ENCODE data around the gene PAM. TPM values are rescaled to one million over a fixed set of nuclear protein-coding genes. Genes with fewer than 3 reads are reported as not detected.
"Not testable (repeated sequence)": the region's sequence is repeated elsewhere in the genome, so short reads cannot be mapped to it uniquely, and the experiment has no call there.

Gene PAM
- total RNA-seq, 1 experiment from 2014 or later = 110 TPM

DNA sequence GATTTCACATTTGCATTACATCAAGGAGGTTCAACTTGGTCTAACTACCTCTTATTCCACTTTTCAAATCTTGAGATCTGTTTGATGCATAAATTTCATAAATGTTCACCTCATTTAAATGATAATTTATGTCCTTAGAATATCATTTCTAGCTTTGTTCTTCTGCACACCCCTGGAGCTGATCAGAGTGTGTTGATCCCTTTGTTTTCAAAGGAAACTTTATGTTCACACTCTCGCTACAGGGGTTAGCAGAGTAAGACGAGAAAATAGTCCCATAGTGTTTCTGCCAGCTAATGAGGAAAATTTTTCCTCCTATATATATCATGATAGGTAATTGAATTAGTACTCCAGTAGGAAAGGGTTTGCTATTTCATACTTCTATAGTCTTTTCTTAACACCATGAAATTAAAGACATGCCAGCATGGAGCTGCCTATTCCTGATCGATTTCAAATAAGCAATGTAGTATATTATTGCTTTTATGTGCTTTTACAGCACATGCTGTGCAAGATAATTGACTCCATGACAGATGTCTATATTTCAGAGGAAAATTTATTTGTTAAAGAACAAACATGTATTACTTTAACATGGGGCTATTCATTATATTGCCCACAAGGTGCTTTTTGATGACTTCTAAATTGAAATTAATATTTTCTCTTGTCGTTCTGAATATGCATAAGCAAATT, 4.8 kb upstream of the PAM start:
- DNase-seq (ENCODE audit: low read depth) = no peak

DNA sequence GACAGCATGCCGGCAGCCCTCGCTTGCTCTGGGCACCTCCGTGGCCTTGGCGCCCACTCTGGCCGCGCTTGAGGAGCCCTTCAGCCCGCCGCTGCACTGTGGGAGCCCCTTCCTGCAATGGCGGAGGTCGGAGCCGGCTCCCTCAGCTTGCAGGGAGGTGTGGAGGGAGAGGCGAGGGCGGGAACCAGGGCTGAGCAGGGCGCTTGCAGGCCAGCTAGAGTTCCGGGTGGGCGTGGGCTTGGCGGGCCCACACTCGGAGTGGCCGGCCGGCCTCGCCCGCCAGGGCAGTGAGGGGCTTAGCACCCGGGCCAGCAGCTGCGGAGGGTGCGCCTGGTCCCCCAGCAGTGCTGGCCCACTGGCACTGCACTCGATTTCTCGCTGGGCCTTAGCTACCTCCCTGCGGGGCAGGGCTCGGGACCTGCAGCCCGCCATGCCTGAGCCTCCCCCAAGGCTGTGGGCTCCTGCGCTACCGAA, 3.2 kb upstream of the PAM start:
- DNase-seq (ENCODE audit: low read depth) = not testable (repeated sequence)

DNA sequence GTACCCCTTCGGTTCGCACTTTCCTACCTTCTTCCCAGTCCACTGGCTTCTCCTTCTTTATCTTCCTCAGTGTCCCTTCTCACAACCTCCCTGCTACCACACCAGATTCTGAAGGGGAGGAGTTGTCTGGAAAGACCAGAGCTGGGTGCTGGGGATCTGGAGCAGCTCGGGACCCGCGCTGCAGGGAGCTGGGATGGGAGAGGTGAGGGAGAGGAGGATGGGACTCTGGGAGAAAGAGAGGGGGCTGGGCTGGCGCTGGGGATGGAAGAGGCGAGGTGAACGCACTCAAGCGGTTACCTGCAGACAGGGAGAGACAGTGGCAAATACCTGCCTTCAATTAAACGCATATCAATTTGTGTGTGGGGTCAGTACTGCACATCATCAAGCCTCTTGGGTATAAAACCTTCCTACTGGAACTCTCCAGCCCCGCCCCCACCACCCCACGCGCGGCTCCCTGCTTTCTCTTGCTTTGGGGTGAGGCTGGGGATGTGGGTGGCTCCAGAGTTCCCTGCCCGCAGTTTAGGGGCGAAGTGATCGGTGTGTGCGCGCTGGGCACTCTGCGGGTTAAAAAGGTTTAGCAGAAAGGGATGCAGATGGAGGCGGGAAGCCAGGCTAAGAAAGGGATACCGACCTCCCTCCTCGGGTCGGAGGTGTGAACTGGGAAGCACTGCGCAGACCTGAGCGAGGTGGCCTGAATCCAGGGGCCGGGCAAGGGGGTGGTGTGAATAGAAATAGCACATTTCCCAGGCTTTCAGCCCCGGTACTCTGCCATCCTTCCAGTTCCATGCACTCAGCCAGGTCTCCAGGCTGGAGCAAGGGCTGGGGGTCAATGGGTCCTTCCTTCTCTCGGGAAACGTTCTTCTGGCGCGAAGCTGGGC, 977 bp upstream of the PAM start:
- no peak for DNase-seq (ENCODE audit: low read depth)

DNA sequence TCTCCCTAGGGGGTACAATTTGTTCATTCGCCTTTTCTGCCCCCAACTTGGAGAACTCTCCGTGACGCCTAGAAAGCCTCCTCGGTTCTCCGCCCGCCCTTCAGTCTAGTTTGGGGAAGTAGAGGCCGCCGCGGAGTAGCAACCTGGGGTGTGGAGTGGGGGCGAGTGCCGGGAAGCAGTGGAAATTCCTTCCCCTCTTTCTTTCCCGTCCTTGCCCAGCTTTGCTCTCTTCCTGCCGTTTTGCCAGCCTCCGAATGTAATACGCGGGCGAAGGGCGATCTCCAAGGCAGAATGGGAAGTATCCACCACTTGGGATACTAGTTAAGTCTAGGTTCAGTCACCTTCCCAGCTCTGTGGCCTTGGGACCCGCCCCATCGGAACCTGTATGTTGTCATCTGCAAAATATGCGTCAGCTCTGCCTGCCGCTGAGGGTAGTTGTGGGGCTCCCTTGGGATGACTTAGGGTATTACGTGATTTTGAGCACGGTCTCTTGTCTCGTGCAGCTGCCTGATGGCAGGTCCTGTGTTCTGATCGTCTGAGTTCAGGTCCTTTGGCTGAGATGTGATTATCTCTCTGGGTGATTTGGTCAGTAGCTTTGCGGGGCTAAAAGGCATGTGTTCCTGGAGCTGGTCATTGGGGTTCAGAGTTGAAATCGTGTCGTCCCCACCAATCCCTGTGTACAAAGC, 724 bp downstream of the PAM start:
- peak; percentile 81 for DNase-seq (ENCODE audit: low read depth)

DNA sequence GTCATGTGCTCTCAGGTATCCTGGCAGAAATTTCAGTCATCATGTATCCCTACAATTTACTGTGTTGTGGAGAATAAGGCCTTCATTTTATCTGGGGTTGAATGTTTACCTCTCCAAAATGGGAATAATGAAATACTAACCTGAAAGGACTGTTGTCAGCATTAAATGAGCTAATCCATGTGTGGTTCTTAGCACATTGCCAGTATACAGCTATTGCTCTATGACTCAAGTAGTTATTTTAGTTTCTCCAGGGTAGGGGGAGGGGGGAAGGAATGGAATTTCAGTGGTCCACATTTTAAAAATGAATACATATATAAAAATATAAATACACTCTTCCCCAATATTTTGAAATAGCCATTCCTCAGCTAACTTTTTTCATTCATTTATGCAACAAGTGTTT, 3.5 kb downstream of the PAM start:
- no peak for DNase-seq (ENCODE audit: low read depth)

DNA sequence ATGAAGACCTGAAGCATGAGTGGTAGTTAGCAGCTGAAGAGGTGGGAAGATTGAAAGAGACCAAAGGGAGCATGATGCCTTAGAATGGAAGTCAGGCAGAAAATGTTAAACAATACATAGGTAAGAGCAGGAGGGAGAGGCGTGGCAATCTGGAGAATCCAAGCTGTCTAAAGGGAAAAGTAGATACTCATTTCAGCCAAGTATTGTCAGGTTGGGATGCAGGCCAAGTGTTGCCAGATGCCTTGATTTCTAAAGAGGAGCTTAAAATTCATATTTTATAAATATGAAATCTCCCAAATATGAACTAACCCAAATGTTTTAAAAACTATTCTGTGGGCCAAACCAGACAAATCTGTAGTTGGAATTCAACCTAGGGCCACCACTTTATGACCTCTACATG, 4.2 kb downstream of the PAM start:
- DNase-seq (ENCODE audit: low read depth) = no peak

DNA sequence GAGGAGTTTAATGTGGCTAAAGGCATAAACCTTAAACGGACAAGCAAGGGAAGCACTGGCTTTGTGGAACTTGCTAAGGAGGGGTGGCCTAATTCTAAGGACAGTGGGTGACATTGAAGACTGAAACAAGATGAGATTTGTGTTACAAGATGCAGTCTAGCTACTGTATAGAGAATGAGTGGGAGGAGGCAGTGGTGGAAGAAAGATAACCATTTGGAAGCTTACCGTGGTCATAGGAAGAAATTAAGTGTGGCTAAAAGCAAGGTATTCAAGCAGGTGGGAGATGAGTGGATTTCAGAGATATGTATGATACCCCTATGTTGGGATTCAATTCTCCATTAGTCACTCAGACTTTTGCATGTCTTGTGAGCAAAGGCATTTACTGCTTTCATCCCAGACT, 4.6 kb downstream of the PAM start:
- DNase-seq (ENCODE audit: low read depth) = no peak

DNA sequence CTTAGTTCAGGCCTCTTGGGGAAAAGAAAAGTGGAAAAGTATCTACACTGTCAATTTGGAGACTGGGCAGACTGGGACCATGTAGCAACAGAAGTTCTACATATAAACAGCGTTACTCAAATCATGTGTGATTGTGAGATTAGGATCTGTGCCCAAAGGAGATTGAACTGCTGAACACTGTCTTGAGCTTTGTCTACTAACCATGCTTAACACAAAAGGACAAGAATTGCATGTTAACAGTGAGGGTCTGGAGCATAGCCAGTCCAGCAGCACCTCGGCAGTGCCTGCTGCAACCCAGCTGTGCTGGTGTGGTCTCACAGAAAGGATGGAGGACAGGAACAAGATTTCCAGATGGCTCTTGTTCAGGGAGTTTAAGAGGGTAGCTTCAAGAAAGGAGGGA, 5.7 kb downstream of the PAM start:
- no peak for DNase-seq (ENCODE audit: low read depth)

DNA sequence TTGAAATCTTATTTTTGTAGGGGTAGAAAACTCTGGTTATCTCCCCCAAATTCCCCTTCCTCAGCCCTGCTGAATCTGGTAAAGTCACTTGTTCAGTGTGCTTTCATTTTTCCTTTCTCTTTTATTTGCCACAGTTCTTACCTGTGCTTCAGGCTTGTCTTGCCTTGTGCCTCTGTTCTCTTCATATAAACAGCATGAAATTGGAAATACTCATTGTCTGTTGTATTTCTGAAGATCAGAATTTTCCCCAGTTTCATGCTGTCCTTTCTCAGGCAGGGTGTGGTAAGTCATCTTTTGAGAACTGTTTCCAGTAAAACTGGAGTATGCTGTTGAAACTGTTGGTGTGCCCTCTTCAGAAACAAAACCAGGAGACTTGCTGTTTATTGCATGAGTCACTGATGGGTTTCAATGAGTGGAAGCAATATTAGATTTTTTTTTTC, 7.0 kb downstream of the PAM start:
- peak; percentile 59 for DNase-seq (ENCODE audit: low read depth)

DNA sequence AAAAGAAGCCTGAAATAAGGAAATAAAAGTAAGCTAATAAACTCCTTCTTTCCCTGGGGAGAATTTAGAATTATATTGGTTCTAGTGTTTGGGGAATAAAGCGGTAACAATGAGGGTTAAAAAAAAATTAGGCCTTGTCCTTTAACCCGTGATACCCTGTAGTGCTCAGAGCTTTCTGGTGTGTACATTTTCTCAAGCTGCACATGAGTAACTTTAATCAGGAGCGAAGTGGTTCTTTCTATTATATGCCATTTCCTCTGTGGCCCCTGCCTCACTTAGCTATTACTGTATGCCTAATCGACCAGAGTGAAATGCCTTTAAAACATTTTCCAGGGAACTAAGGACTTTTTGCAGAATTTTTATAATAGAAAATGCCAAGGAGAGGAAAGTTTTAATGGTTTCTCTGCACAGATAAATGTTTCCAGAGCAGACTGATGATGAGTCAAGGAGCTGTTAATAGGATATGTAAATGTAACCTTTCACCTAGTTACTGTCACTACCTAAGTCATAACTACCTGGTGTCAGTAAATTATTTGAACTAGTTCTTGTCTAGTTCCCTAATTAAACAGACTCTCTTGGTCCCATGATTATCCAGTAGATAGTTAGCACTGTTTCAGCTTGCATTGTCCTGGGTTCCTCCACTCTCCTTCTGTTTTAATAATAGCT, 7.6 kb downstream of the PAM start:
- DNase-seq (ENCODE audit: low read depth) = no peak

DNA sequence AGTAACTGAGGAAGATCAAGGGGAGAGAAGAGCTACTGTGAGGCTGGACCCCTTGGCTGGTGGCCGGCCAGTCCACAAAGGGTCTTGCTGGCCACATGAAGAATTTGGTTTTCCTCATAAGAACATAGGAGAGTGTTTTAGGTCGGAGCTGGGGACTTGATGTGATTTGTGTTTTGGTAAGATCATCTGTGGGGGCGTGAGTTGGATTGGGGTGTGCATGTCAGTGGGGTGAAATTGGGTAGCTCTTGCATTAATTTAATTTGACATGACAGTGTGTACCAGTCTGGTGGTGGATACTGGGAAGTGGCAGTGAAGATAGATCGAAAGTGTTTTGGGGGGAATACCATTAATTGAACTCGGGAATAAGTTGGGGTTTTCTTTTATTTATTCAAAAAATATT, 8.6 kb downstream of the PAM start:
- no peak for DNase-seq (ENCODE audit: low read depth)

DNA sequence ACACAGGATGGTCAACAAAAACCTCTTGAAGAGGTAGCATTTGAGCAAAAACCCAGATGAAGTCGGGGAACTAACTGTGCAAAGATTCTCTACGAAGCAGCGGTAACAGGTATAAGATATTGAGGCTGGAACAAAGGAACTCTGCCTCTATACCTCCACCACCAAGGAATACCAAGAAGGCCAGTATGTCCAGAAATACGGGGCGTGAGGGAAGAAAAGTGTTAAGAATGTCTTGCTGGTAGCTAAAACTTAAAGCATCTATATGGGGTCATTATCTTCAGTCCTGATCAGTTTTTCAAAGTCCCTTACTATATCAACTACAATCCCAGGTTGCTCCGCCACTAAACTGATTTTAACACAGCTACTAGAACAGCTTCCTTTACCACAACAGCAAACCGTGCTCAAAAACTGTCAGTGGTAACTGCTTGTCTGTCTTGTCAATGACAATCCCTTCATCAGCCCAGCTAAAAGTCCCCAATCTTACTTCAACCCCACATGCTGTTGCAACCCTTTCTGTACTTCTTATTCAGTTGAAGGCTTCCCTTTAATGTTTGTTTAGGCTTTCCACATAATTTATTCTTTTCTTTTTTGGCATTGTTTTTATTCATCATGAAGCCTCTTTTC, 9.4 kb downstream of the PAM start:
- DNase-seq (ENCODE audit: low read depth) = no peak

DNA sequence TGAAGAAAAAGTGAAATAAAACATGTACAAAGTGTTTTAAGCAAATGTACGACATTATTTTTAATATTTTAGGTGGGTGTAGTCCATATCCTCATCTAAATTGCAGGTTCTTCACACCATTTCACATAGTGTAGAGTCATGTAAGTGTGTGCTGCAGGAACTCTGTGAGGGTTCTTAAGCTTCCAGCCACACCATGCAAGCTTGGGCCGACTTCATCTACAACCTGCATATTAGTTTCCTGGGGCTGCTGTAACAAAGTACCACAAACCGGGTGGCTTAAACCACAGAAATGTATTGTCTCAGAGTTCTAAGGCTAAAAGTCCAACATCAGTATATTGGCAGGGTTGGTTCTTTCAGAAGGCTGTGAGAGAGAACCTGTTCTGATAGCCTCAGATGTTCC, 10.2 kb downstream of the PAM start:
- no peak for DNase-seq (ENCODE audit: low read depth)

DNA sequence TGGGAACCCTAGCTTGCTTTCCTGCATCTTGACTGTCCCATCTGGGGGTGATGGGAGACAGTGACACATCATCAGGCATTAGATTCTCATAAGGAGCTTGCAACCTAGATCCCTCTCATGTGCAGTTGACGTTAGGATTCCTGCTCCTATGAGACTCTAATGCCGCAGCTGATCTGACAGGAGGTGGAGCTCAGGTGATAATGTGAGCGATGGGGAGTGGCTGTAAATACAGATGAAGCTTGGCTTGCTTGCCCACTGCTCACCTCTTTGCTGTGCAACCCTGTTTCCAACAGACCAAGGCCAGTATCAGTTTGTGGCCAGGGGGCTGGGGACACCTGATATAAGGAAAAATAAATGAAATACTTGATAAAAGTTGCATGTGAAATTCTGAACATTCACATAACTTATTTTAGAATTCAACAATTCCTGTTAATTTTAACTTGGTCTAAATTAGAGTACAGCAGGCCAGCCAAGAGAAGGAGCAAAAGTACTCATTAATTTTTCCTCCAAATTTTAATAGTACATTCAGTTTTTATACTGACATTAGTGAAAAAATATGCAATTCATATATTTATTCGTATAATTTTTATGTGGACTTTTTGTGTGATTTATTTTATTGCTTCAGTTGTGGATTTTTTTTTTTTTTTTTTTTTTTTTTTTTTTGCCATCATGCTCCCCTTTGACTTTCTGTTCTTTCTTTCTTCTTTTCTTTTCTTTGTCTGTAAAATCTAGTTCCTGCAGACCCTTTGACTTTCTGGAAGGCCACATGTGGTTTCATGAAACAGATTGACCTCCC, 11.4 kb downstream of the PAM start:
- DNase-seq (ENCODE audit: low read depth) = no peak

DNA sequence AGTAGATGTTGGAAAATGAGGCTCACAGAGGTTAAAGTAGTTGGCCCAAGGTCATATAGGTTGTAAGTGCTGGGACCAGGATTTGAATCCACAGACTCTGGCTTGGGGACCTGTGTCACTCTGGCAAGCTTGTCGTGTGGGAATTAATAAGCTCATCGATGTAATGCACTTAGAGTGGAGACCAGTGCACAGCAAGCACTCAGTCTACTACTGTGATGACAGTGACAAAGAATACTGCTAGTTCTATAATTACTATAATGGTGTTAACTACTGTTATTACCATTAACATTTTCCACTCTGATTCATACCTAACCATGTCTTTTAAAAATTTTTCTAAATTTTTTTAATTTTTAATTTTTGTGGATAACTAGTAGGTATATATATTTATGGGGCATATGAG, 12.8 kb downstream of the PAM start:
- no peak for DNase-seq (ENCODE audit: low read depth)

DNA sequence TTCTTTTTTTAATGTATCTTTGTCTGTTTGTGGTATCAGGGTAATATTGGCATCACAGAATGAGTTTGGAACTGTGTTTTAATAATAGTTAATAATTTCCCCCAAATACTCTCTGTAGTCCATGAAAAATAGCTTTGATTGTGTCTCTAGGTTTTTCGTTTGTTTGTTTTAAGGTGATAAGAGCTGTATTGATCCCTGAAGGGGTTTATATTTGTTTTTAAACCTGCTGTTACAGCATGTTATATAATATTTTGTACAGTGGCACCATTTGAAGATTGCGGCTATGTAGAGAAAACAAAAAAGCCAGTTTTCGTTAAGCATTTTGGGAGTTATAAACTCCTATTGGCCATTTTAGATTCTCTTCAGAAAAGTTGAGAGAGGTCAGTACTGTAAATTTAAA, 15.7 kb downstream of the PAM start:
- DNase-seq (ENCODE audit: low read depth) = no peak

DNA sequence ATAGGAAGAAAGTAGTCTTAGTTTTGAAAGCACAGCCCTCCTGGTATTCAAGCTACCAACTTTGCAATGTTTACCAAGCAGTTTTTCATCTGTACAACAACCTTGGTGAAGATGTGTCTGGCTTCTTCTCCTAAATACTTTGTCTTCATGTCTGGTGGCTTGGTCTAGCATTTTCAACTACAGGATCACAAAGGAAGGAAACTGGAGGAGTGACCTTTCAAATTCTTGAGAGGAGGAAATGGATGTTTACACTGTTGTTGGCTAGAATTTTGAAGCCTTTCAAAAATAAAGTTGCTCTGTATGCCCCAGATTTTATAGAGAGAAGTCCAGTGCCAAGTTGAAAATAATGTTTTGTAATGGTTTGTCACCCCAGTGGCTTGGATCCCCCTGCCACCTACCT, 16.3 kb downstream of the PAM start:
- no peak for DNase-seq (ENCODE audit: low read depth)

DNA sequence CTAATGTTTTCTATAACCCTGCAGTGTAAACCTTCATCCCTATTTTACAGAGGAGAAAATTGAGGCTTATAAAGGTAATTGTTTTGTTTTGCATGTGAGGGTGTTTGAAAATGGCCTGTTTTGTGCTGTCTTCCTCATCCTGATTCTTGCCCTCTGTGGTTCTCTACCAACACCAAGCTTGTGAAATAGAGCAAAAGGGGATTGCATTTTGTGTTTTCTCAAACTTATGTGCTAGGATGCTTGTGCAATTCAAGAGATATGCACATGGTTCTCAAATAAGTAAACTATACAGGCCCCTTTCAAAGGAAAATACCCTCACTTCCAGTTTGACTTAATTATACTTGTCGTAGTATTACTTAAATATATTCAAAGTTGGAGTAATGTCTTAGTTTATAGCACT, 17.2 kb downstream of the PAM start:
- DNase-seq (ENCODE audit: low read depth) = no peak

DNA sequence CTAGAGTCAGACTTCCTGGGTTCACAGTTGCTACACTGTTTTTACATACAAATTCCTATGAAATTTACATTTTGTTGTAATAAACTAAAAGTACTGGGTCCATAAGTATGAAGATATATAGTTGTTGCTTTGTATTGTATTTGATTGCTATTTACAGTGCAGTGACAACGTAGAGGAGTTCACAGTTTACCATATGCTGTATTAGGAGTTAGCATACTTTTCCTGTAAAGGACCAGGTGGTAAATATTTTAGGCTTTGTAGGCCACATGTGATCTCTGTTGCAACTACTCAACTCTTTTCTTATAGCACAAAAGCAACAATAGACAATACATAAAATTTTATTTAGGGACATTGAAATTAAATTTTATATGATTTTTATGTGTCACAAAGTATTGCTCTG, 18.0 kb downstream of the PAM start:
- DNase-seq (ENCODE audit: low read depth) = no peak

DNA sequence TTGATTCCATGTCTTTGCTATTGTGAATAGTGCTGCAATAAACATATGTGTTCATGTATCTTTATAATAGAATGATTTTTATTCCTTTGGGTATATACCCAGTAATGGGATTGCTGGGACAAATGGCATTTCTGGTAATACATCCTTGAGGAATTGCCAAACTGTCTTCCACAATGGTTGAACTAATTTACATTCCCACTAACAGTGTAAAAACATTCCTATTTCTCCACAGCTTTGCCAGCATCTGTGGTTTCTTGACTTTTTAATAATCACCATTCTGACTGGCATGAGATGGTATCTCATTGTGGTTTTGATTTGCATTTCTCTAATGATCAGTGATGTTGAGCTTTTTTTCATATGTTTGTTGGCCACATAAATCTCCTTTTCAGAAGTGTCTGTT, 20.7 kb downstream of the PAM start:
- not testable (repeated sequence) for DNase-seq (ENCODE audit: low read depth)
